ENCODE data around the gene TSGA10IP. TPM values are rescaled to one million over a fixed set of nuclear protein-coding genes. Genes with fewer than 3 reads are reported as not detected.

TSGA10IP gene
- total and polyA plus RNA-seq, 4 donors, result 0.39 to 0.68 (median 0.60) TPM; not detected in 1

DNA sequence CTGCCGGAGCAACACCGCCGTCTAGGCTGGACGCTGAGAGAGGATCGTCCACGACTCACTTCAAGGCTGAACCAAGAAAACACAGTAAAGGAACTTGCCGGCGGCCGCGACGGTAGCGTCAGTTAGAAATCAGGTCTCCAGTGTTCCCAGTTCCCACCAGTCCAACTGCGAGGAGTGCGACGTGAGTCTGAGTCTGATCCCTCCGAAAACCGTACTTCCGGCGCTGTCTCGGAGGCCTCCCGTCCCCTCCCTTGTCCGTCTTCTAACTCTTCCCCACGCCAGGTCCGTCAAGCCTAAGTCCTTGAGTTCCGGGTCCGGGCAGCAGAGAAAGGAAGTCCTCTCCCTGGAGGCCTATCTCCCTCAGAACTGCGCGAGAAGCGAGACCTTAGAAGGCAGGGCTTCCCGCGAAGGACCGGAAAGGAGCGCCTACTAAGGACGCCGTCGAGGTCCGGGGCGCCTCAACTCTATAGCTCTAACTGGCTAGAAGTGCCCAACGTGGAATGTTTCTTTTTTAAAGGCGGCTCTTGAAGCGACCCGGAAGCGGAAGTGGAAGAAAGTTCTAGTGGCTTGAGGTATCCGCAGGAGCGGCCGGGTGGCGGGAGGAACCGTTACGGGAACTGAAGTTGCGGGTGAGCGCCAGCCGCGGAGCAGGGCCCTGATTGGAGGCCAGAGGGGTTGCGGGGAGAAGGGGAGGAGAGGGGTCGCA is 56.8 kb downstream of the TSGA10IP start, which contains the start of the genes BANF1 and EIF1AD:
TSS of gene BANF1 (plus strand) at position 562 of the 706 bp plus-strand sequence. CDS start 748 bp downstream, outside the sequence.
TSS of gene EIF1AD (minus strand) at position 216 of the 706 bp plus-strand sequence. CDS start 1,768 bp downstream, outside the sequence.
- peaks cover 60% of the 10 kb centered on the region for H3K36me3 ChIP-seq (ENCODE audit: control insufficient read depth, insufficient read depth, low read length)

GRCh38 chr11:66002648-66003225 is 57.5 kb downstream of the TSGA10IP start:
- Histone ChIP-seq H3K27ac (ENCODE audit: low read depth, low read length) (peak overlapping the region; percentile 99), H3K9me3 (ENCODE audit: control insufficient read depth, insufficient read depth, low read length) (no peaks in the 10 kb centered on the region), H3K36me3 (ENCODE audit: control insufficient read depth, insufficient read depth, low read length) (peaks cover 55% of the 10 kb centered on the region), H3K4me1 (ENCODE audit: control insufficient read depth, insufficient read depth, low read length) (peaks cover 24% of the 10 kb centered on the region), H3K27me3 (ENCODE audit: control insufficient read depth, insufficient read depth, low read length) (no peaks in the 10 kb centered on the region), H3K4me3 (ENCODE audit: low read depth, low read length) (peak overlapping the region; percentile 93)
- DNase-seq (ENCODE audit: low read depth in 4 of 6, low spot score in 6 of 6), result peak in 2 of 6 donors; percentile 12 to 29
- WGBS (ENCODE audit: insufficient coverage), result 0% methylated on average over 40 of the region's 40 CpGs

More for the DNA sequence above, 56.8 kb downstream of the TSGA10IP start, which contains the start of the genes BANF1 and EIF1AD:
- Histone ChIP-seq H3K27ac (ENCODE audit: low read depth, low read length) (peak within 1 kb of the TSS; percentile 99), H3K9me3 (ENCODE audit: control insufficient read depth, insufficient read depth, low read length) (no peaks in the 10 kb centered on the region), H3K4me1 (ENCODE audit: control insufficient read depth, insufficient read depth, low read length) (peaks cover 24% of the 10 kb centered on the region), H3K4me3 (ENCODE audit: low read depth, low read length) (peak within 1 kb of the TSS; percentile 93), H3K27me3 (ENCODE audit: control insufficient read depth, insufficient read depth, low read length) (no peaks in the 10 kb centered on the region)
- 0% methylated on average over 54 of the region's 55 CpGs for WGBS (ENCODE audit: insufficient coverage)
- DNase-seq (ENCODE audit: low read depth in 4 of 6, low spot score in 6 of 6), result peak; percentile 96 to 99 (median 98)

DNA sequence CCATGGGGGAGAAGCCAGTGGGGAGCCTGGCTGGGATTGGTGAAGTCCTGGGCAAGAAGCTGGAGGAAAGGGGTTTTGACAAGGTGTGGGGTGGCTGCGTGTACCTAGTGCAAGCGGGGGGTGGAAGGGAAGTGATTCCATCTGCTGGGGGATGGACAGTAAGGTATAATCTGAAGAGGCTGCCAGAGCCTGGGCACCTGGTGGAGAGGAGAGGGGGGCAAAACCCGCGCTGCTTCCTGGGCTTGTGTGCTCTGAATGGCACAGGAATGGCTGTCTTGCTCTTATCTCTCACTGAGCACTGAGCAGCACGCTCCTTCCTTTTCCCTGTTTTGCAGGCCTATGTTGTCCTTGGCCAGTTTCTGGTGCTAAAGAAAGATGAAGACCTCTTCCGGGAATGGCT is 58.0 kb downstream of the TSGA10IP start:
- DNase-seq (ENCODE audit: low read depth in 4 of 6, low spot score in 6 of 6), result no peak
- peak overlapping the region; percentile 93 for H3K4me3 ChIP-seq (ENCODE audit: low read depth, low read length)
- H3K36me3 ChIP-seq (ENCODE audit: control insufficient read depth, insufficient read depth, low read length), result peaks cover 49% of the 10 kb centered on the region
- H3K27ac ChIP-seq (ENCODE audit: low read depth, low read length), result peak overlapping the region; percentile 99
- no peaks in the 10 kb centered on the region for H3K9me3 ChIP-seq (ENCODE audit: control insufficient read depth, insufficient read depth, low read length)
- no peaks in the 10 kb centered on the region for H3K27me3 ChIP-seq (ENCODE audit: control insufficient read depth, insufficient read depth, low read length)
- WGBS (ENCODE audit: insufficient coverage), result 85% methylated on average over 6 of the region's 6 CpGs
- H3K4me1 ChIP-seq (ENCODE audit: control insufficient read depth, insufficient read depth, low read length), result peaks cover 24% of the 10 kb centered on the region

DNA sequence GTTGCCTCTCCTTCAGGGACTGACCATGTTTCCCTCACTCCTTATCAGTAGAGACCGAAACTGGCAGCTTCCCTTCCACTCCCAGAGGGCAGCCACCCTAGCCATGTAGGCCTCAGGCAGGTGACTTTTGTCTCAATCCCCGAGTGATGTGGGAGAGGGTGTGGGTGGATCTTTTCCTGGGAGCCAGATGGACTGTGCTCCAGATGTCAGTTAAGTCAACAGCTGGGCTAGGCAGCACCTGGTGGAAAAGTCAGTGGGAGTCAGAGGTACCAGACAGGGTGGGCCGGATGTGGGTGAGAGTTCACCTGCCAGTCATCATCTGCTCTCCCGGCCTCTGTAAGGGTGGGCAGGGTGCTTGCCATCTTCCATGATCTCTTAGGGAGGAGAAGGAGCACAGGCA is 58.9 kb downstream of the TSGA10IP start:
- H3K4me3 ChIP-seq (ENCODE audit: low read depth, low read length), result no peak overlapping the region
- peaks cover 43% of the 10 kb centered on the region for H3K36me3 ChIP-seq (ENCODE audit: control insufficient read depth, insufficient read depth, low read length)
- peaks cover 24% of the 10 kb centered on the region for H3K4me1 ChIP-seq (ENCODE audit: control insufficient read depth, insufficient read depth, low read length)
- no peak for DNase-seq (ENCODE audit: low read depth in 4 of 6, low spot score in 6 of 6)
- no peaks in the 10 kb centered on the region for H3K27me3 ChIP-seq (ENCODE audit: control insufficient read depth, insufficient read depth, low read length)
- no peak overlapping the region for H3K27ac ChIP-seq (ENCODE audit: low read depth, low read length)
- WGBS (ENCODE audit: insufficient coverage), result 100% methylated on average over 1 of the region's 4 CpGs
- no peaks in the 10 kb centered on the region for H3K9me3 ChIP-seq (ENCODE audit: control insufficient read depth, insufficient read depth, low read length)

DNA sequence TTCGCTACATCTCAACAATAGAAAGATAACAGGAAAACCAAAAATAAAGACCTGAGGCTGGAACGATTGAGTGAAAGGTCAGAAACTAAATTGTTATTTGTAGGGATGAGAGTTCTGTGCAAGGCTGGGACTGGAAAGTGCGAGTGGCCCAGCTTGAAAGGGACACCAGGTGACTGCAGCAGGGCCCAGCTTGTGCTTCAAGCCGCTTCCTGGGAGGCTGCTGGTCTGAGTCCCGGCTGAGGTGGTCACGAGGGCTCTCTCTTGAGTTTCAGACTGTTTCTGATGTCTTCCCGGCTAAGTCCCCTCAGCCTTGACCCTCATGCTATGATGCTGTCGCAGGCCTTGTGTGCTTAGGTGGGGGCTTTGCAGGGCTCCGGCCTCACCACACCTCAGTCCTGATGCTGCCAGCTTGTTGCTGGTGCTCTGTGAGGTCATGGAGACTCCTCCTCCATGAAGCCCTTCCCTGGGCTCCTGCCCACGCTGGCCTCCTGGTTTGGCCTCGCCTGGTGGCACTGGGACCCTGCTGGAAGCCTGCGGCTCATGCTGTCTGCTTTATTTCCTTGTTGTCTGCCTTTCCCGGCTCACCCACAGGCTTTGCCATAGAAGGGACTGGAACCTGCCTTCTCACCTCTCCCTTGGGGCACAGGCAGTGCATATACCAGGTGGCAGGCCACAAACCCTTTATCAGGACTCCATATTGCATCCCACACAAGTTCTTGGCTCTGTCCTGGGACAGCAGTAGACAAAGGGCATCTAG is 61.0 kb downstream of the TSGA10IP start:
- Histone ChIP-seq H3K27ac (ENCODE audit: low read depth, low read length) (no peak overlapping the region), H3K4me1 (ENCODE audit: control insufficient read depth, insufficient read depth, low read length) (peaks cover 15% of the 10 kb centered on the region), H3K36me3 (ENCODE audit: control insufficient read depth, insufficient read depth, low read length) (peaks cover 31% of the 10 kb centered on the region), H3K4me3 (ENCODE audit: low read depth, low read length) (no peak overlapping the region), H3K9me3 (ENCODE audit: control insufficient read depth, insufficient read depth, low read length) (no peaks in the 10 kb centered on the region), H3K27me3 (ENCODE audit: control insufficient read depth, insufficient read depth, low read length) (peaks cover 7% of the 10 kb centered on the region)
- no peak for DNase-seq (ENCODE audit: low read depth in 4 of 6, low spot score in 6 of 6)
- 85% methylated on average over 12 of the region's 13 CpGs for WGBS (ENCODE audit: insufficient coverage)

DNA sequence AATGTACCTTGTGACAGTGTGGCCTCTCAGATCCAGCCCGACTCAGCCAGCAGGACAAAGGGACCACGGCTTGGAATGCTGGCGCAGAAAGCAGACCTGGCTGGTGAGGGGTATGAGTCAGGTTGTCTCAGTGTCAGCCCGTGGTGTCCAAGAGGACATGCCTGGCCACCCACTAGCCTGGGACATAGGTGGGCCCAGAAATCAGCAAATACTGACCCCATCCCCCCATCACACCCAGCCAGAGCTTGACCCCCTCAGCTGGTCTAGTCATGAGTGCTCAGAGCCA is 61.6 kb downstream of the TSGA10IP start:
- H3K27ac ChIP-seq (ENCODE audit: low read depth, low read length), result no peak overlapping the region
- H3K4me1 ChIP-seq (ENCODE audit: control insufficient read depth, insufficient read depth, low read length), result peaks cover 13% of the 10 kb centered on the region
- no peak overlapping the region for H3K4me3 ChIP-seq (ENCODE audit: low read depth, low read length)
- peaks cover 31% of the 10 kb centered on the region for H3K36me3 ChIP-seq (ENCODE audit: control insufficient read depth, insufficient read depth, low read length)
- no peak for DNase-seq (ENCODE audit: low read depth in 4 of 6, low spot score in 6 of 6)
- H3K27me3 ChIP-seq (ENCODE audit: control insufficient read depth, insufficient read depth, low read length), result peaks cover 13% of the 10 kb centered on the region
- WGBS (ENCODE audit: insufficient coverage), result 75% methylated on average over 3 of the region's 4 CpGs
- no peaks in the 10 kb centered on the region for H3K9me3 ChIP-seq (ENCODE audit: control insufficient read depth, insufficient read depth, low read length)

- no peak overlapping the region for H3K27ac ChIP-seq (ENCODE audit: low read depth, low read length)
- H3K9me3 ChIP-seq (ENCODE audit: control insufficient read depth, insufficient read depth, low read length), result no peaks in the 10 kb centered on the region
- peaks cover 16% of the 10 kb centered on the region for H3K27me3 ChIP-seq (ENCODE audit: control insufficient read depth, insufficient read depth, low read length)
- H3K4me1 ChIP-seq (ENCODE audit: control insufficient read depth, insufficient read depth, low read length), result peaks cover 13% of the 10 kb centered on the region
- no peak for DNase-seq (ENCODE audit: low read depth in 4 of 6, low spot score in 6 of 6)
- H3K4me3 ChIP-seq (ENCODE audit: low read depth, low read length), result no peak overlapping the region
- H3K36me3 ChIP-seq (ENCODE audit: control insufficient read depth, insufficient read depth, low read length), result peaks cover 31% of the 10 kb centered on the region
- WGBS (ENCODE audit: insufficient coverage), result 39% methylated on average over 5 of the region's 5 CpGs
Measured at GRCh38 chr11:66007201-66007634, 61.9 kb downstream of the TSGA10IP start.

DNA sequence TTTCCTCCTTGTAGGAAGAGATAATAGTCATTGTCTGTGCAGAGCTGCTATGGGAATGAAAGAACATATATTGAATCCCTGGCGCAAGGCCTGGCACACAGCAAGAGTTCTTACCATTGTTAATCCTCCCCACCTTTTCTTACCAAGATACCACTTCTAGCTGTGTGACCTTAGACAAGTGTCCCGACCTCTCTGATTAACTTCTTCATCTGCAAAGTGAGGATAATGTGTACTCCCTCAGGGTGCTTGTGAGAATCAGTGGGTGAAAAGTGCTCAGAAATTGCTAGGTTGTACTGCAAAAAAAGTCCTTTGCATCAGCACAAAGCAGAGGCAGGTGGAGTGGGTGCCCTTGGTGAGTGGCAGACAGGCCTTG is 62.8 kb downstream of the TSGA10IP start:
- H3K27ac ChIP-seq (ENCODE audit: low read depth, low read length), result no peak overlapping the region
- peaks cover 9% of the 10 kb centered on the region for H3K4me1 ChIP-seq (ENCODE audit: control insufficient read depth, insufficient read depth, low read length)
- no peak for DNase-seq (ENCODE audit: low read depth in 4 of 6, low spot score in 6 of 6)
- H3K4me3 ChIP-seq (ENCODE audit: low read depth, low read length), result no peak overlapping the region
- no peaks in the 10 kb centered on the region for H3K9me3 ChIP-seq (ENCODE audit: control insufficient read depth, insufficient read depth, low read length)
- no CpG with 5 or more reads among the region's 2 CpGs for WGBS (ENCODE audit: insufficient coverage)
- peaks cover 31% of the 10 kb centered on the region for H3K36me3 ChIP-seq (ENCODE audit: control insufficient read depth, insufficient read depth, low read length)
- peaks cover 23% of the 10 kb centered on the region for H3K27me3 ChIP-seq (ENCODE audit: control insufficient read depth, insufficient read depth, low read length)

GRCh38 chr11:66008468-66009101 is 63.3 kb downstream of the TSGA10IP start:
- peaks cover 28% of the 10 kb centered on the region for H3K27me3 ChIP-seq (ENCODE audit: control insufficient read depth, insufficient read depth, low read length)
- no peaks in the 10 kb centered on the region for H3K9me3 ChIP-seq (ENCODE audit: control insufficient read depth, insufficient read depth, low read length)
- no peak overlapping the region for H3K27ac ChIP-seq (ENCODE audit: low read depth, low read length)
- no peak overlapping the region for H3K4me3 ChIP-seq (ENCODE audit: low read depth, low read length)
- WGBS (ENCODE audit: insufficient coverage), result 46% methylated on average over 7 of the region's 10 CpGs
- H3K4me1 ChIP-seq (ENCODE audit: control insufficient read depth, insufficient read depth, low read length), result peaks cover 4% of the 10 kb centered on the region
- H3K36me3 ChIP-seq (ENCODE audit: control insufficient read depth, insufficient read depth, low read length), result peaks cover 27% of the 10 kb centered on the region
- DNase-seq (ENCODE audit: low read depth in 4 of 6, low spot score in 6 of 6), result no peak
